Stimulated activated effector memory CD8-positive, alpha-beta T cell treated with anti-CD3 and anti-CD28 coated beads, Interleukin-12 subunit alpha, Interleukin-12 subunit beta, amount 100 ng/mL, for 72 hours (primary cell): ENCODE measurements around the gene STARD9.

Experiments
- ATAC-seq: fragments of 150-1000 bp; cut with Tn5 transposase; 2 replicates; pipeline ENCODE4 v1.10.0; 2021
- DNase-seq, 2 donors: peaks; one replicate each; pipeline ENCODE4 v3.0.0; 2021 to 2022; ENCODE audit warnings: low spot score in 2 of 2
- H3K27ac Mint-ChIP-seq: one replicate; pipeline ENCODE4 v1.8.0; 2022; ENCODE audit warnings: mild to moderate bottlenecking, mixed read lengths
- H3K36me3 Mint-ChIP-seq: one replicate; pipeline ENCODE4 v1.8.0; 2022; ENCODE audit warnings: mild to moderate bottlenecking, mixed read lengths
- H3K4me1 Mint-ChIP-seq: one replicate; pipeline ENCODE4 v1.8.0; 2022; ENCODE audit warnings: mixed read lengths
- H3K4me3 Mint-ChIP-seq: one replicate; pipeline ENCODE4 v1.8.0; 2022; ENCODE audit warnings: mild to moderate bottlenecking, mixed read lengths
- H3K9me3 Mint-ChIP-seq: one replicate; pipeline ENCODE4 v1.8.0; 2022; ENCODE audit warnings: mixed read lengths

STARD9 gene

GRCh38 chr15:42719043-42719442, 143.6 kb downstream of the STARD9 start:
- peaks cover 27% of the 10 kb centered on the region for H3K36me3 Mint-ChIP-seq
- H3K4me3 Mint-ChIP-seq, result no peak overlapping the region
- no peaks in the 10 kb centered on the region for H3K9me3 Mint-ChIP-seq
- H3K27ac Mint-ChIP-seq, result no peak overlapping the region
- no peaks in the 10 kb centered on the region for H3K4me1 Mint-ChIP-seq
- peak in 1 of 2 donors; percentile 38 for DNase-seq
- no peak for ATAC-seq

DNA sequence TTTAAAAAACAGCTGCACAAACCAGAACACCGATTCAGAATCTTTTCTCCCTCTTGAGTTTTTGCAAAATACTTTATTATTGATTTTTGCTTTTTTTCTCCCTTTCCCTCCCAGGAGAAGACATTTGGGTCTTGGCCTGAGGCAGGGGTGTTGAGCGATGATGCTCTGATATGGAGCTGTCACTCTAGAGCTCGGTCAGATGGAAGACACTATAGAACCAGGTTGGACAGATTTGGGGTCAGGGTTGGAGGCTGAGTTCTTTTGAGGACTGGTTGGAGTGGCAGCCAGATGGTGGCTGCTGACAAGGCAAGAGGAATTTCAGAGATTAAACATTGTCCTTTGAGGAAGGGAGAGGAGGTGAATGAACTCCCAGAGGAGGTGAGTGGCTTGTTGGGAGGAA, 144.7 kb downstream of the STARD9 start:
- Mint-ChIP-seq H3K27ac (peak overlapping the region; percentile 71), H3K4me1 (no peaks in the 10 kb centered on the region), H3K9me3 (no peaks in the 10 kb centered on the region), H3K36me3 (peaks cover 37% of the 10 kb centered on the region), H3K4me3 (no peak overlapping the region)
- DNase-seq (peak in 1 of 2 donors; percentile 37), ATAC-seq (no peak)

- peak in 1 of 2 donors; percentile 39 for DNase-seq
- no peak overlapping the region for H3K4me3 Mint-ChIP-seq
- H3K4me1 Mint-ChIP-seq, result no peaks in the 10 kb centered on the region
- H3K9me3 Mint-ChIP-seq, result no peaks in the 10 kb centered on the region
- H3K27ac Mint-ChIP-seq, result no peak overlapping the region
- H3K36me3 Mint-ChIP-seq, result peaks cover 47% of the 10 kb centered on the region
- no peak for ATAC-seq
Measured at GRCh38 chr15:42721016-42721415, 145.6 kb downstream of the STARD9 start.

DNA sequence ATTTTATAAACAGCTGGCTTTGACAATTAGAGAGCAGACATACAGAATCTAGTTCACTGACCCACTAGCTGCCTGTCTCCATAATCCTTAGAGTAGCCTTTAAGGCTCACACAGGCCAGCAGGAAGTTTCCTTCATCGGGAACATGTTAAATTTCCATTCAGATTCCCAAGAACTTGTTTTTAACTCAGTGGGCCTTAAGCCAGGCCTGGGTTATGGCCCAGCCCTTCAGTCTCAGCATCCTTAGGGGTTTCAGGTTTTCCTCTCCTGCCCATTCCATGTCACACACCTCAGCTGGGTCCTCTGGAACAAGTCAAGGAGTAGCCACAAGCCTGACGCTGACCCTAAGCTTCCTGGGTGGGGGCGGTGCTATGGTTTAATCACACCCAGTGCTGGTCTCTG, 146.5 kb downstream of the STARD9 start:
- no peaks in the 10 kb centered on the region for H3K9me3 Mint-ChIP-seq
- no peaks in the 10 kb centered on the region for H3K4me1 Mint-ChIP-seq
- peak overlapping the region; percentile 45 for H3K27ac Mint-ChIP-seq
- DNase-seq, result peak in 1 of 2 donors; percentile 41
- no peak overlapping the region for H3K4me3 Mint-ChIP-seq
- no peak for ATAC-seq
- H3K36me3 Mint-ChIP-seq, result peaks cover 56% of the 10 kb centered on the region

GRCh38 chr15:42723068-42723467, 147.7 kb downstream of the STARD9 start:
- ATAC-seq (no peak), DNase-seq (no peak)
- no peak overlapping the region for H3K27ac Mint-ChIP-seq
- H3K4me3 Mint-ChIP-seq, result no peak overlapping the region
- H3K36me3 Mint-ChIP-seq, result peaks cover 59% of the 10 kb centered on the region
- H3K4me1 Mint-ChIP-seq, result no peaks in the 10 kb centered on the region
- H3K9me3 Mint-ChIP-seq, result no peaks in the 10 kb centered on the region

DNA sequence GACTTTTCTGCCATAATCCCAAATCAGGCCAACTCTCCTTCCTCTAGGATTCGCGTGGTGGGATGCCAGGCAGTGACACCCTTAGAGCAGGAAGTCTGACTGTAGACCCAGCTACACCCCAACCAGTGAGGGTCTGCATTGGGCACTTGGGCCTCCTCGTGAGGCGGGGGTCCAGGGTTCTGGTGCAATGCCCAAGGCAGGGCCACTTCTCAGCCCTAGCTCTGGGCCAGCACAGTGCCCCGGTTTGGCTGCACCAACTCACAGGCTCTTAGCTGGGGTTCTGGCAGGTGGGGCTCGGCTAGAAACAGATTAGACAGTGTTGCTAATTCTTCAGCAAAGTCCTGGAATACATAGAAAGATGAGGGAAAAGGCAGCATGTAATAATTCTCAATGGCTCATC, 148.9 kb downstream of the STARD9 start:
- Mint-ChIP-seq H3K9me3 (no peaks in the 10 kb centered on the region), H3K4me3 (no peak overlapping the region), H3K4me1 (no peaks in the 10 kb centered on the region), H3K36me3 (peaks cover 63% of the 10 kb centered on the region), H3K27ac (no peak overlapping the region)
- no peak for ATAC-seq
- peak in 1 of 2 donors; percentile 28 for DNase-seq

- peaks cover 64% of the 10 kb centered on the region for H3K36me3 Mint-ChIP-seq
Measured at GRCh38 chr15:42725331-42725903, 150.0 kb downstream of the STARD9 start.

DNA sequence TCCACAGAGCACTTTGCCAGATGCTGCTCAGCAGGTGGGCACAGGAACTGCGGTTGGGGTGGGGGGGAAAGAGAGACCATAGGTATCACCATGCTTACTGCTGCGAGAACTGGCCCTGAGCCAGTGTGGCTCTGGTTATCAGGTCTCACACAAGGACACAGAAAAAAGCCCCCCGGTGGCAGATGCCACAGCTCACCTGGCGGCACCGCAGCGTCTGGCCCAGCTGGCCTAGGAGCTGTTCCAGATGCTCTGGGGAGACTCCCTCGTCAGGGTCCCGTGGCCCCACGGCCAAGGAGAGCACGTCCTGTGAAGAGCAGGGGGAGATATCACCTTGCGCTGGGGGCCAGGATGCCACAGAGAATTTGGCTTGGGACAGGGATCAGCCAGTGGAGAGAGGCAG, 150.7 kb downstream of the STARD9 start:
- peaks cover 69% of the 10 kb centered on the region for H3K36me3 Mint-ChIP-seq
- no peak overlapping the region for H3K4me3 Mint-ChIP-seq
- H3K9me3 Mint-ChIP-seq, result no peaks in the 10 kb centered on the region
- no peak overlapping the region for H3K27ac Mint-ChIP-seq
- DNase-seq, result peak in 1 of 2 donors; percentile 43
- no peaks in the 10 kb centered on the region for H3K4me1 Mint-ChIP-seq
- no peak for ATAC-seq

More at GRCh38 chr15:42725331-42725903, 150.0 kb downstream of the STARD9 start:
- DNase-seq (peak in 1 of 2 donors; percentile 41), ATAC-seq (no peak)
- no peak overlapping the region for H3K4me3 Mint-ChIP-seq
- H3K9me3 Mint-ChIP-seq, result no peaks in the 10 kb centered on the region
- H3K4me1 Mint-ChIP-seq, result no peaks in the 10 kb centered on the region
- peak overlapping the region; percentile 57 for H3K27ac Mint-ChIP-seq

- DNase-seq, result peak in 1 of 2 donors; percentile 45
- Mint-ChIP-seq H3K9me3 (no peaks in the 10 kb centered on the region), H3K36me3 (peaks cover 87% of the 10 kb centered on the region), H3K4me1 (no peaks in the 10 kb centered on the region), H3K27ac (peak overlapping the region; percentile 35), H3K4me3 (no peak overlapping the region)
- ATAC-seq, result no peak
Measured at GRCh38 chr15:42727750-42728381, 152.5 kb downstream of the STARD9 start.

GRCh38 chr15:42728560-42728959, 153.2 kb downstream of the STARD9 start:
- peak overlapping the region; percentile 35 for H3K27ac Mint-ChIP-seq
- no peak overlapping the region for H3K4me3 Mint-ChIP-seq
- H3K9me3 Mint-ChIP-seq, result no peaks in the 10 kb centered on the region
- H3K36me3 Mint-ChIP-seq, result peaks cover 93% of the 10 kb centered on the region
- DNase-seq, result peak in 1 of 2 donors; percentile 45
- no peak for ATAC-seq
- H3K4me1 Mint-ChIP-seq, result no peaks in the 10 kb centered on the region

- DNase-seq, result no peak
- H3K9me3 Mint-ChIP-seq, result no peaks in the 10 kb centered on the region
- no peak overlapping the region for H3K27ac Mint-ChIP-seq
- ATAC-seq, result no peak
- H3K36me3 Mint-ChIP-seq, result peaks cover 96% of the 10 kb centered on the region
- peaks cover 1% of the 10 kb centered on the region for H3K4me1 Mint-ChIP-seq
- no peak overlapping the region for H3K4me3 Mint-ChIP-seq
Measured at GRCh38 chr15:42728972-42729371, 153.6 kb downstream of the STARD9 start.

- H3K9me3 Mint-ChIP-seq, result no peaks in the 10 kb centered on the region
- H3K4me3 Mint-ChIP-seq, result no peak overlapping the region
- H3K4me1 Mint-ChIP-seq, result peaks cover 6% of the 10 kb centered on the region
- ATAC-seq, result peak; percentile 6
- DNase-seq, result peak in 1 of 2 donors; percentile 42
- no peak overlapping the region for H3K27ac Mint-ChIP-seq
- peaks cover 96% of the 10 kb centered on the region for H3K36me3 Mint-ChIP-seq
Measured at GRCh38 chr15:42729409-42729808, 154.0 kb downstream of the STARD9 start.

GRCh38 chr15:42730135-42730534, 154.7 kb downstream of the STARD9 start:
- peak overlapping the region; percentile 77 for H3K27ac Mint-ChIP-seq
- H3K36me3 Mint-ChIP-seq, result peaks cover 96% of the 10 kb centered on the region
- H3K9me3 Mint-ChIP-seq, result no peaks in the 10 kb centered on the region
- H3K4me3 Mint-ChIP-seq, result no peak overlapping the region
- peaks cover 7% of the 10 kb centered on the region for H3K4me1 Mint-ChIP-seq
- no peak for ATAC-seq
- DNase-seq, result peak in 1 of 2 donors; percentile 42

DNA sequence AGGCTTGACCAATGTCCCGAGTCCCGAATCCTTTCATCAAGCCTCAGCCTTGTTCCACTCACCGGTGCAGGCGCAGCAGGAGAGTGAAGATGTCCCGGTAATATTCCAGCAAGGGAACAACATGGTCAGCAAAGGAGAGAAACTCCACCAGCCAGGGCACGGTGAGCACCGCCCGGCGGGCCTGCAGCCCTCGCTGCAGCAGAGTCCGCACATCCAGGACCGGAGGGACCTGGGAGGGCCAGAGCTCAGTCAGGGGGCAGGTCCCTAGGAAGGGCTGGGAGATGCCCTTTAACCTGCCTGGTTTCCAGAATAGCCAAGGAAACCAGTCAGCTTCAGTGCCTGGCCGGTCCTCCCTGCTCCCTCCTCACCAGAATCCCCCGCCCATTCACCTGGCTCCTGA, 155.1 kb downstream of the STARD9 start:
- ATAC-seq (no peak), DNase-seq (peak in 1 of 2 donors; percentile 43)
- Mint-ChIP-seq H3K27ac (no peak overlapping the region), H3K9me3 (no peaks in the 10 kb centered on the region), H3K4me3 (no peak overlapping the region), H3K4me1 (peaks cover 7% of the 10 kb centered on the region), H3K36me3 (peaks cover 96% of the 10 kb centered on the region)

DNA sequence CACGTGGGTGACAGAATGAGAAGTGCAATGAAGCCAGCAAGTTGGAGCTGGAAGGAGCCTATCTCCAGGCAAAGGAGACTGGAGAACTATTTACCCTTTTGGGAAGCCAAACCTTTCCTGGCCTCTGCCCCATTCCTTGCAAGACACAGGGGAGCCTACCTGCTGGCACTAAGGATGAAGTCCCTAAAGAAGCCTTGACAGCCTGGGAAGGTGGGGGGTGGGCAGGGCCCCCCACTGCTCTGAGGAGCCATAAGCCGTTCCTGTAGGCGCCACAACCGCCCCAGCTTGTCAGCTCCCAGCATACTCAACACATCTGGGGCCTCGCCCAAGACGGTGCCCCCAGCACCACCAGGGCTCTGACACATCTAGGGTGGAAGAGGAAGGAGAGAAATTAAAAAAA, 156.1 kb downstream of the STARD9 start:
- H3K9me3 Mint-ChIP-seq, result no peaks in the 10 kb centered on the region
- peak overlapping the region; percentile 75 for H3K27ac Mint-ChIP-seq
- peaks cover 94% of the 10 kb centered on the region for H3K36me3 Mint-ChIP-seq
- ATAC-seq (no peak), DNase-seq (peak in 1 of 2 donors; percentile 40)
- H3K4me3 Mint-ChIP-seq, result no peak overlapping the region
- peaks cover 12% of the 10 kb centered on the region for H3K4me1 Mint-ChIP-seq
